Peyer's patch (tissue), 4 donors: ENCODE data around the gene IL22RA1.

Experiments used
- CTCF ChIP-seq, 6 experiments: fragments of 450-650 bp in 4 of 6; fragments of 200-600 bp in 2 of 6; sonication (generic) in 1 of 6; IDR thresholded peaks; one replicate each; pipeline ENCODE4 v1.5.1; 2017 to 2019; ENCODE audit warnings: antibody characterized with exemption in 6 of 6, mild to moderate bottlenecking in 3 of 6, moderate library complexity in 1 of 6
- POLR2A ChIP-seq, 2 donors: fragments of 450-650 bp; IDR thresholded peaks; one replicate each; pipeline ENCODE4 v1.5.1; 2017; ENCODE audit warnings: antibody characterized with exemption in 2 of 2, mild to moderate bottlenecking in 2 of 2, moderate library complexity in 2 of 2

- no peak for TF ChIP-seq CTCF (IDR thresholded peaks at IDR 0.05)
- TF ChIP-seq POLR2A (IDR thresholded peaks at IDR 0.05): no peak
Observed at GRCh38 chr1:24136956-24137539, 5.9 kb downstream of the IL22RA1 start.
